ENCODE data around the gene FLT1. TPM values are rescaled to one million over a fixed set of nuclear protein-coding genes. Genes with fewer than 3 reads are reported as not detected.

Gene FLT1
- polyA plus RNA-seq, 2 of the 4 experiments (the other 2 are of a cell fraction) = not detected

DNA sequence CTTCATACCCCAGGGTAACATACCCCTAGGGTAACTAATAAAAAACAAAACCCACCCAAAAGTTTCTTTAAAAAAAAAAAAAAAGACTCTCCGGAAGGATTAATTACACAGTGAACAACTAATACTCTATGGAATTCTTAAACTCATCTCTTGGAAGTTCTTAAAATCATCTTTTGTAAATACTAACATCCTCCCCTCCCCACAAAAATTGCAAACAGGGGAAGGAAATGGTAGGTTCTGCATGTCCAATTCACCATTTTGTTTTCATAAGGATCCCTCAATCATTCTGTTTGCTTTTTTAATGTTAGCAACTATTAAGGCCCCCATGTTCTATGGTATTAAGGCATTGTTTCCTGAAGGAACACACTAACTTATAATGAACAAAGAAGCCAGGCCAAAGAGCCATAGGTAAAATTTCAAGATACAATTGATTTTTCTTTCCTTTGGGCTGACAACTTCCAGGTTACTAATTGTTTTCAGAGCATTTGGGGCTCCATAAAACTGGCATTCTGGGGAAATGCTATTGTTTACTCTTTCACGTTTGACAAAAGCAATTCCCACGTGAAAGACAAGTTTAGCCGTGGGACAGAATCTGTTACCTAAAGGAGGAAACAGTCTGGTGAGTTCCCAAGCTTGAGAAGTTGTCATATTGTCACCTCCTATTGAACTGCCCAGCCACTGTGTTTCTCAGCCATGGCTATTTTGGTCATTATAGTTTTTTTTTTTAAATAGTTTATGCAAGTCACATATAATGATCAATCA is 107.0 kb downstream of the FLT1 start:
- DNase-seq (ENCODE audit: low read depth in 1 of 2, low spot score in 1 of 2) (no peak), ATAC-seq (no peak), FAIRE-seq (no peak)
- H3K9me3 ChIP-seq = no peaks in the 10 kb centered on the region
- H3K4me3 ChIP-seq = no peak overlapping the region
- no peak for TF ChIP-seq MAFK (IDR thresholded peaks at IDR 0.05; ENCODE audit: partially characterized antibody)
- POLR2A ChIA-PET = no interaction called here
- WGBS (ENCODE audit: missing lambda C conversion rate) = 12% methylated on average over 4 of the region's 4 CpGs
- H3K27ac ChIP-seq = no peak overlapping the region
- no peak overlapping the region for H3K4me2 ChIP-seq
- no peaks in the 10 kb centered on the region for H3K4me1 ChIP-seq
- CTCF ChIA-PET = no interaction called here

GRCh38 chr13:28385362-28385761 is 109.6 kb downstream of the FLT1 start:
- Histone ChIP-seq H3K4me3 (no peak overlapping the region), H3K27ac (no peak overlapping the region), H3K4me1 (no peaks in the 10 kb centered on the region), H3K4me2 (no peak overlapping the region), H3K9me3 (no peaks in the 10 kb centered on the region)
- ChIA-PET CTCF (no interaction called here), POLR2A (no interaction called here)
- TF ChIP-seq CBX2 (IDR thresholded peaks at IDR 0.05; ENCODE audit: borderline replicate concordance, low read depth) (no peak), KDM1A (IDR thresholded peaks at IDR 0.05; ENCODE audit: low read depth) (no peak), BCL3 (IDR thresholded peaks at IDR 0.05) (no peak), EP300 (IDR thresholded peaks at IDR 0.05) (no peak)
- ATAC-seq (no peak), DNase-seq (ENCODE audit: low read depth in 1 of 2, low spot score in 1 of 2) (no peak), FAIRE-seq (no peak)
- WGBS (ENCODE audit: missing lambda C conversion rate) = 0% methylated on average over 1 of the region's 1 CpG

GRCh38 chr13:28384789-28385188 is 110.1 kb downstream of the FLT1 start:
- no peaks in the 10 kb centered on the region for H3K9me3 ChIP-seq
- CTCF ChIA-PET = no interaction called here
- no peak for DNase-seq (ENCODE audit: low read depth in 1 of 2, low spot score in 1 of 2)
- H3K4me1 ChIP-seq = no peaks in the 10 kb centered on the region
- H3K27ac ChIP-seq = no peak overlapping the region
- ATAC-seq = no peak
- POLR2A ChIA-PET = no interaction called here
- TF ChIP-seq HOXB13 (CRISPR knock-in tag; IDR thresholded peaks at IDR 0.05; ENCODE audit: low read depth) (no peak), SREBF2 (IDR thresholded peaks at IDR 0.05) (no peak), POLR2AphosphoS2 (conservative IDR thresholded peaks at IDR 0.05; ENCODE audit: low read length) (no peak), HEYL (CRISPR knock-in tag; IDR thresholded peaks at IDR 0.05) (no peak), HES2 (IDR thresholded peaks at IDR 0.05) (no peak)
- no peak overlapping the region for H3K4me2 ChIP-seq
- WGBS (ENCODE audit: missing lambda C conversion rate) = 16% methylated on average over 4 of the region's 4 CpGs
- FAIRE-seq = no peak
- H3K4me3 ChIP-seq = no peak overlapping the region

DNA sequence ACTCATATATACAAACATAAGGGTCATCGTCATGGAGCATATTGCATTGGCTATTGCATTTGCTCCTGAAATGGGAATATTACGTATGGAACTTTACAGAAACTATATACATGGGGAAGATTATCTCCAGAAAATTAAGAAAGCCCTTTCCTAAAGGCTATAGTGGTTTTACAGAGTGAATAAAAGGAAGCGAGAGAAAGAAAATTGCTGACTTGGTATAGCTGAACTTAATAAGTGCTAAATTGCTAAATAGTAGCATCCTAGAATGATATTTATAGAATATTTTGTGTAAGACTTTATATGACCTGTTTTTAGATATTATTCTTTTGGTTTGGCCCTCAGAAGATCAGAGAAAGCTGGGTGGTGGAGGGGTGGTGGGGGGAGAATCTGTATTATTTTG is 114.6 kb downstream of the FLT1 start:
- H3K9me3 ChIP-seq = no peaks in the 10 kb centered on the region
- H3K4me2 ChIP-seq = no peak overlapping the region
- FAIRE-seq (no peak), ATAC-seq (no peak), DNase-seq (ENCODE audit: low read depth in 1 of 2, low spot score in 1 of 2) (no peak)
- 72% methylated on average over 3 of the region's 3 CpGs for WGBS (ENCODE audit: missing lambda C conversion rate)
- H3K27ac ChIP-seq = no peak overlapping the region
- no peak overlapping the region for H3K4me3 ChIP-seq
- ChIA-PET CTCF (interaction anchor here (0.9 to 1.1 kb wide), 2 partner anchors 9 to 55 kb away, joined by 3 read pairs; no protein-coding TSS in a partner anchor), POLR2A (no interaction called here)
- no peaks in the 10 kb centered on the region for H3K4me1 ChIP-seq
- TF ChIP-seq NFE2L2 (conservative IDR thresholded peaks at IDR 0.05; ENCODE audit: low read length) (no peak), BHLHE40 (IDR thresholded peaks at IDR 0.05; ENCODE audit: low read depth, low read length) (no peak), BCL3 (IDR thresholded peaks at IDR 0.05) (no peak), NPAS2 (CRISPR knock-in tag; IDR thresholded peaks at IDR 0.05; ENCODE audit: borderline replicate concordance) (no peak), CHD2 (IDR thresholded peaks at IDR 0.05; ENCODE audit: low read length, partially characterized antibody) (no peak), JUNB (IDR thresholded peaks at IDR 0.05) (no peak), MAZ (IDR thresholded peaks at IDR 0.05; ENCODE audit: borderline replicate concordance, low read depth, low read length) (no peak), CHD4 (IDR thresholded peaks at IDR 0.05; ENCODE audit: borderline replicate concordance) (no peak), USF2 (IDR thresholded peaks at IDR 0.05) (no peak), HEYL (CRISPR knock-in tag; IDR thresholded peaks at IDR 0.05) (no peak), CBX2 (IDR thresholded peaks at IDR 0.05; ENCODE audit: borderline replicate concordance, low read depth) (no peak), RCOR1 (IDR thresholded peaks at IDR 0.05; ENCODE audit: low read depth, low read length) (no peak), TP53 (CRISPR knock-in tag; IDR thresholded peaks at IDR 0.05) (no peak), CTCF (IDR thresholded peaks at IDR 0.05) (no peak), PBX3 (IDR thresholded peaks at IDR 0.05) (no peak), GATA3 (IDR thresholded peaks at IDR 0.05; ENCODE audit: borderline replicate concordance) (no peak)
- TF ChIP-seq, protein P1, sequence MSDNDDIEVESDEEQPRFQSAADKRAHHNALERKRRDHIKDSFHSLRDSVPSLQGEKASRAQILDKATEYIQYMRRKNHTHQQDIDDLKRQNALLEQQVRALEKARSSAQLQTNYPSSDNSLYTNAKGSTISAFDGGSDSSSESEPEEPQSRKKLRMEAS (IDR thresholded peaks at IDR 0.05) = no peak

Data from A549 (cell line).